GM19397 (cell line): ENCODE data around the gene COX7A1.
"Not testable (repeated sequence)": the region's sequence is repeated elsewhere in the genome, so short reads cannot be mapped to it uniquely, and the experiment has no call there.

Experiments used
- ATAC-seq: cut with Tn5 transposase; IDR thresholded peaks from one replicate; pipeline ENCODE4 v1.9.1; 2021; ENCODE audit warnings: mild to moderate bottlenecking, moderate library complexity; ENCODE audit not compliant: unreplicated experiment

COX7A1 gene

GRCh38 chr19:36142046-36142445 lies 10.2 kb downstream of the COX7A1 start:
- no peak for ATAC-seq

DNA sequence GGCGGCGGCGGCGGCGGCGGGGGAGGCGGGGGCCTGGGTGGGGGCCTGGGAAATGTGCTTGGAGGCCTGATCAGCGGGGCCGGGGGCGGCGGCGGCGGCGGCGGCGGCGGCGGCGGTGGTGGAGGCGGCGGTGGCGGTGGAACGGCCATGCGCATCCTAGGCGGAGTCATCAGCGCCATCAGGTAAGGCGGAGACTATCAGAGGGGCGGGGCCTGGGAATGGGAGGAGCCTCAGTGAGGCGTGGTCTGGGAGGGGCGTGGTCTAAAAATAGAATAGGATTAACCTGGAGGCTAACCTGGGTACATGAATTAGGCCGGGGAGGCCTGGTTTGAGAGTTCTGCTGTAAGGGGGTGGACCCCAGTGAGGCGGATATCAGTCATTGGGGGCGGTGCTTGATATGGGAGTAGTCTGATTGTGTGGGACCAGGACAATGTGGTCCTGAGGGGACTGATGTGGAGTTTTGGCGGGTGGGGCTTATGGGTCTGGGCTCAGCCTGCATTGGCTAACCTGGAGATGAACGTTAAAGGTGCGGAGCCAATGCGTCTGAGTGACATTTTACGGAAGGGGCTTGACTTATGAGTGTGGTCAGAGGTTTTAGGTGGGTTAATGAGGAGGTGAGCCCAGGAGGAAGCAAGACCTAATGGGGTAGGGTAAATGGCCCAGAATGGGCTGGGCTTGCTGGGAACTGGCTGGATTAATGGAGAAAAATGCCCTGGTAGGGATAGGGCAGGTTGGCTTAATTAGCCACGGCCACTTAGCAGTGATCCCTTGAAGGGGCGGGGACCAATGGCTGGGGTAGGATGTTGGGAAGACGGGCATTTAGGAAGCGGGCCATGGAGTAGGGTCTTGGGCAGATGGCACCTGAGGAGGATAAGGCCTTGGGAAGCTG lies 11.0 kb downstream of the COX7A1 start:
- peak; percentile 35 for ATAC-seq

GRCh38 chr19:36140304-36141038 lies 11.8 kb downstream of the COX7A1 start:
- ATAC-seq: no peak

DNA sequence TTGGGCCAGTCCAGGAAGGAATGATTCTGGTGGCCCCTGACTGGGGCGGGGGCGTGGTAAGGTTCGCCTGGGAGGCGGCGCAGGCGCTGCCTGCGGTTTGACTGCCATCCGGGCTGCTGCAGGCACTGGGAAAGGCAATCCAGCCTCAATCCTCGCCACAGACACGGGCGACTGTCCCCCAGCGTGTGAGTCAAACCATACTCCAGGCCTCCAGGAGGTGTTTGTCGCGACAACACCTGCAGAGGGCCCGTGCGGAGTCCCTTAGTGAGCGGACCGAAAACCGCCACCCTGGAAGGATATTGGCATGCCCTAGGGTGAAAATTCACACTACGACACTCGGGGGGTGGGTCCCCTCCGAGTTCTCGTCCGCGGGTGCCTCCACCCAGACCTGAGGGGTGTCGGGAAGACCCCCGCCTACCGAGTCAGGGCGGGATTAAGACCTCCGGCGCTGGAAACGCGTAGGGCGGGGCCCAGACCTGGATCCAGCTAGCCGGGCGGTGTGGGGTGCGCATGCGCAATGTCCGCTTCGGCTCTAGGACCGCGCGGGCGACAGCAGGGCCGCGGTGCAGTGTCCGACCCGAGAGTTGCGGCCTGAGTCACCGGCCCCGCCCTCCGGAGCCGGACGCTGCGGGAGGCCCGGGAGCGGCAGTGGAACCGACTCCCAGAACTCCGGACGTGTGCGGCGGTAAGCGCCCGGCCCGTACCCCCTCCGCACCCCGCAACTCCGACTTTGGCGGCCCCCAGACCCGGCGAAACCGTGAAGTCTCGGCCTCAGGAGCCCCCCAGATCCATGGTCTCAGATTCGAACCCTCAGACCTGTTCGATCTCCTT lies 12.6 kb downstream of the COX7A1 start, which contains the start of gene CAPNS1:
TSS of gene CAPNS1 (plus strand) at position 594 of the 831 bp plus-strand sequence. CDS start 946 bp downstream, outside the sequence.
- ATAC-seq: peak; percentile 86

GRCh38 chr19:36139120-36139472 lies 13.2 kb downstream of the COX7A1 start:
- ATAC-seq: no peak

DNA sequence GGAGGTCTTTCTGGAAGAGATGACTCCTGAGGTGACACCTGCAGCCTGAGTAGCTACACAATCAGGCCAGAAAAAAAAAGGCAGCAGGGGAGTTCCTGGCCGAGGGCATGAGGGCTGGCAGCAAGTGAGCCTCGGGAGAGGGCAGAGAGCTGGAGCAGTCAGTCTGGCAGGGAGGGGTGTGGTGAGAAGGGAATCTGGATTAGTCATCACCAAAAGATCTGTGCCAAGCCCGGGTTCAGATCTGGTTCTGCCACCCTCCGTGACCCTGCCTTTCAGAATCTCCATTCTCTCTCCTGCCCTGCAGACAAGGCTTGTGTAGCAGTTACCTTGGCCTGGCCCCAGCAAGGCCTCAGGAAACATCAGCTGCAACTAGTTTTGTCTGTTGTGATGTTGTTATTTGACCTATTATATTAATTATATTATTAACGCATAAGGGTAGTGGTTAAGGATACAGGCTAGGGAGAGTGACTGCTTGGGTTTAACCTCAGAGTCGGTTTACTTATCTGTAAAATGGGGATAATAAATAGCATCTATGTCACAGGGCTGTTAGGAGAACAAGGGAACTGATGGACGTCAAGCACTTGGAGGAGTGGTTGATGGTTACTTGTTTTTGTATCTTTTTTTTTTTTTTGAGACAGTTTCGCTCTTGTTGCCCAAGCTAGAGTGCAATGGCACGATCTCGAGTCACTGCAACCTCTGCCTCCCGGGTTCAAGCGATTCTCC lies 15.1 kb downstream of the COX7A1 start:
- no peak for ATAC-seq

- ATAC-seq: not testable (repeated sequence)
Measured at GRCh38 chr19:36134867-36135266, 17.4 kb downstream of the COX7A1 start.

DNA sequence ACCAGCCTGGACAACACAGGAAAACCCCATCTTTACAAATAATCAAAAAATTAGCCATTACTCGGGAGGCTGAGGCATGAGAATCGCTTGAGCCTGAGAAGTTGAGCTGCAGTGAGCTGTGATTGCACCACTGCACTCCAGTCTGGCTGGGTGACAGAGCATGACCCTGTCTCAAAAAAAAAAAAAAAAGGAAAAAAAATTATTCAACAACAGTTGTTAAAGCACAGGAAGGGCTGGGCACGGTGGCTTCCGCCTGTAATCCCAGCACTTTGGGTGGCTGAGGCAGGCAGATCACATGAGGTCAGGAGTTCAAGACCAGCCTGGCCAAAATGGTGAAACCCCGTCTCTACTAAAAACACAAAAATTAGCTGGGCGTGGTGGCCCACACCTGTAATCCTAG lies 21.0 kb downstream of the COX7A1 start:
- ATAC-seq: not testable (repeated sequence)

DNA sequence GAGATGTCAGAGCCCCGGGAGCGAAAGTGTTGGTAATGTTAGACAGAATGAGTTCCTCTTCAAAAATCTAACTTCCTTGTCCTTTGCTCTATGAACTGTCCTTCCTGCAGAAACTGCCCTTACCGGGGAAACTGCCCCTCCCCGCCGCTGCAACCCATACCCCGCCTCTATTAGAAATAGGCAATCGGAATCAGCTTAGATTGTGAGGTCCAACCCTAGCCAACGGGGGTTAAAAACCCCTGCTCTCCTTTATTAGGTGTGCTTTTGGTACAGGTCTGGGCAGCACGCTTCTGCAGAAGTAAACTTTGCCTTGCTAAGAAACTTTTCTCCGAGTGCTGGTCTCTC lies 23.9 kb downstream of the COX7A1 start:
- no peak for ATAC-seq

DNA sequence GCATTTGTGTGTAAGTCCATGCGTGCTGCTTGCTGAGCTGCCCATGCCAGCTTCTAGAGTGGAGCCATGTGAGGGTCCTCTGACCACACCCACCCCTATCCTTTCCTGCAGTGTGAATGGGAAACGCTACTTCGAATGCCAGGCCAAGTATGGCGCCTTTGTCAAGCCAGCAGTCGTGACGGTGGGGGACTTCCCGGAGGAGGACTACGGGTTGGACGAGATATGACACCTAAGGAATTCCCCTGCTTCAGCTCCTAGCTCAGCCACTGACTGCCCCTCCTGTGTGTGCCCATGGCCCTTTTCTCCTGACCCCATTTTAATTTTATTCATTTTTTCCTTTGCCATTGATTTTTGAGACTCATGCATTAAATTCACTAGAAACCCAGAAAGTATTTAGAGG lies 26.7 kb downstream of the COX7A1 start:
- no peak for ATAC-seq

DNA sequence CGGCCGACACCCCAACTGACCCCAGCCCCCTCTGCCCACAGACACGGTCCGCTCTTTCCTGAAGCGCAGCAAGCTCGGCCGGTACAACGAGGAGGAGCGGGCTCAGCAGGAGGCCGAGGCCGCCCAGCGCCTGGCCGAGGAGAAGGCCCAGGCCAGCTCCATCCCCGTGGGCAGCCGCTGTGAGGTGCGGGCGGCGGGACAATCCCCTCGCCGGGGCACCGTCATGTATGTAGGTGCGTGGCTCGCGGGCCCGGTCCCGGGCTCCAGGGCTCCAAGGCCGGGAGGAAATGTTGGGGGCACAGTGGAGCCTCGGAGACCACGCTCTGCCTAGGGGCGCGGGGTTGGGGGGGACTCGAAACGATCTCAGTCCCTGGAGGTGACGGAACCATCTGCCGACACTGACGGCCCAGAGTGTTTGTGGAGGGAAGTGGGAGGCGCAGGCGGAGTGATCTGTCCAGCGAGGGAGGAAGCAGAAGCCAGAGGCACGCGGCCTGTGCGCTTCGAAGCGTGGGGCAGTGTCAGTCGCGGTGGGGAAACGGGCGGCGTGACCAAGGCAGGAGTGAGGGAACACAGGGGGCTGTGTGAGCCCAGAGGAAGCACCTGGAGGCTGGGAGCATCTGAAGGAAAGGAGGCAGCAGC lies 30.6 kb downstream of the COX7A1 start:
- ATAC-seq: no peak

GRCh38 chr19:36120984-36121358 lies 31.3 kb downstream of the COX7A1 start:
- no peak for ATAC-seq

DNA sequence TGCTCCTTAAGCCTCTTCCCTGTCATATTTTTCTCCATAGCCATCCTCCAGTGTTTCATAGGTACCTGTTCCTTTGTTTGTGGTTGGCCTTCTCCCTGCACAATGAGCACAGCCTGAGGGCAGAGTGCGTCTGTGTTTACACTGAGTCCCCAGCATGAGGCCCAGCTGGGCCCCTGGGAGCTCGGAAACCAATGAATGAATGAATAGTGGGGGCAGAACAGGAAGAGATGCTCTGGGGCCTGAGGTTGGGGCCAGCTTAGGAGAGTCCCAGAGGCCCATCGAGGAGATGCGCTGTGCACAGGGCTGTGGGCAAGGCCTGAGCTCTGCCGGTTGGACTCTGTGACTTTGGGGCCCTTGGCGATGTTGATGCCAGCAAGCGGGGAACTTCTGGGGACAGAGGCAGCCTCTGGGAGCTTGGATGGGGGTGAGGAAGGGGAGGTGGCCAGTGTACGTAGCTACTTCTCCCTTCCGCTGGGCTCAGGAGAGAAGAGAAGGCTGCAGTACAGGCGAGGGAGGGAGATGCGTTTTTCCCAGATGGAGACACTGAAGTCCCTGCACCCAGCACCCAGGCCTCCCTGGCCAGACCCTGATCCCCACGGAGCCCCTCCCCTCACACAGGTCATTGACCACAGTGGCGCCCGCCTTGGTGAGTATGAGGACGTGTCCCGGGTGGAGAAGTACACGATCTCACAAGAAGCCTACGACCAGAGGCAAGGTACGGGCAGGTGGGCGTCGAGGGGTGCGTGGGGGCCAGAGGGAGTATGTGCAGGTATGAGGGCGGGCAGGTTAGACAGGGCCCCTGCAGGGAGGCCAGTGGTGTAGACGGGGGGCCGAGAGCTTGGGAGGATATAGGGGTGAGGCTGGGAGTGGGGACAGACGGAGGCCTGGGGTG lies 31.9 kb downstream of the COX7A1 start:
- no peak for ATAC-seq

DNA sequence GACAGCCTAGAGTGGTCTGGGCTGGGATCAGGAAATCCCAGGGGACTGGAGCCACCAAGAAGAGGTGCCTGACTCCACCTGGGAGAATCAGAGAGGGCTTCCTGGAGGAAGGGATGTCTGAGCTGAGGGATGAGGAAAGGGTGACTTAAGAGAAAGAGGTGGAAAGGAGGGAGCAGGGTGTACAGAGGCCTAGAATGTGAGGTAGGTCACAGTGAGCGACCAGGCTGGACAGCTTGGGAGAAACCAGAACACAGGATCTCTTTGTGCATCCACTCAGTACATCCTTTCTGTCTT lies 36.0 kb downstream of the COX7A1 start:
- no peak for ATAC-seq

DNA sequence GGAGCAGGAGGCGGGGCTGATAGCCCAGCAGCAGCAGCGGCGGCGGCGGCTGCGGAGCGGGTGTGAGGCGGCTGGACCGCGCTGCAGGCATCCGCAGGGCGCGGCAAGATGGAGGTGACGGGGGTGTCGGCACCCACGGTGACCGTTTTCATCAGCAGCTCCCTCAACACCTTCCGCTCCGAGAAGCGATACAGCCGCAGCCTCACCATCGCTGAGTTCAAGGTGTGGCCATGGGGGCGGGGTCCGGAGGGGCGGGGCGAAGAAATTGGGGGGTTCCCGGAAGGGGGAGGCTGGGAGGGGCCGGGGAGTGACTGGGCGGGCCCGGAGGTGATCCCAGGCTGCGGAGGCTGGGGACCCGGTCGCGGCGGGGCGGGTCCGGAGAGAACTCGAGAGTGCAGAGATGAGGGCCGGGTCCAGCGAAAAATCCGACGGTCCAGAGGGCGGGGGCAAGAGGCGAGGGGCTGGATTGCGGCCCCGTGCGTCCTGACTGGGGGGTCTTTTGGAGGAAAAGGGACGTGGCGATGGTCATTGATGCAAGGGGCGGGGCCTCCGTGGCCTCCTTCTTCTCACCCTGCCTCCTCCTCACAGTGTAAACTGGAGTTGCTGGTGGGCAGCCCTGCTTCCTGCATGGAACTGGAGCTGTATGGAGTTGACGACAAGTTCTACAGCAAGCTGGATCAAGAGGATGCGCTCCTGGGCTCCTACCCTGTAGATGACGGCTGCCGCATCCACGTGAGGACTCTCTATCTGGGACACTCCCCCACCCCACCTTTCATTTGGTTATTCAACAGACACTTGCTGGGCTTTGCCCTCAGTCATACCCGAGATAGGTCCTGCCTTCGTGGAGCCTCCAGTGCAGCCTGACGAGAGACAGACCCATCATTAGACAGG lies 36.5 kb downstream of the COX7A1 start, which contains the start of gene TBCB:
TSS of gene TBCB (plus strand) at position 16 of the 891 bp plus-strand sequence. CDS start at position 109, 93 bp downstream.
- peak; percentile 36 for ATAC-seq

GRCh38 chr19:36114721-36115452 lies 37.4 kb downstream of the COX7A1 start, which contains the start of gene POLR2I:
TSS of gene POLR2I (minus strand) at chr19:36114875. CDS start at chr19:36114856, 19 bp downstream.
- peak; percentile 83 for ATAC-seq
